ENCODE data around the gene DENND5A.

DENND5A gene

DNA sequence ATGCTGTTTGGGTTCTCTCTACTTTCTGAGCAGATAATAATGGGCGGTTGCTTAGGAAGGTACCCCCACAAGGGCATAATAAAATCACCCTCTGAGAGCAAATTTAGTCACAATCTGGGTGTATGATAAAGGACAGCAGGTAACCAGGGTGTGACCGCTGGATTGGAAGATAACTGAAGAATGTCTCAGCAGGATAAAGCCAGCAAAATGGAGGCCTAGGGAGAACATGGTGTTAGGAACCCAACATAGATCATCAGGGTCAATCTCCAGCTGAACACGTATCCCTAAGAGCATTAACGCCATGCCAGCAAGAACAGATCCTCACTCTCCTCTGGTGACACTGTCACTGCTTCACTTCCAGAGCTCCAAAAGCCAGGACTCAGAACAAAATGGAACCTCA, 109.2 kb downstream of the DENND5A start:
- Histone ChIP-seq H3K36me3 (ENCODE audit: insufficient read depth, low read length) (peaks cover 19% of the 10 kb centered on the region), H3K9ac (ENCODE audit: low read depth, low read length) (no peak overlapping the region), H3K4me1 (ENCODE audit: insufficient read depth, low read length) (0 out of 2 replicates have a peak, but pooled peaks cover 3% of the 10 kb centered on the region)

DNA sequence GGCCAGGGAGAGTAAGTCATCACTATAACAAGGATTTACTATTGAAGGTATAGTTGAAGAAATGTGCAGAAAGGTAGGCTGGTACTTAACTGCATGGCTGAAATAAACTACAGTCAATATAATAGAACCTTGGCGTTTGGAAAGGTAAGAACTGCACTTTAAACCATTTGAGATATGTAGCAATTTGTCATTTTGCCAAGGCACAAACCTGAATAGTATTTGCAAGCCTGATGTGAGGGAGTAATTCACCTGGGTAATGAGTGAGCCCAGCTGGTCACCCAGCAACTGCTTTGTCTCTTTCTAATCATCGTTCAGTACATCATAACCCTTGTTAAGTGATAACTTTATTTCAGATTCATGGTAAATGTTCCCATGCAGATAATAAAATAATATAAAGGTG, 111.5 kb downstream of the DENND5A start:
- peaks cover 20% of the 10 kb centered on the region for H3K36me3 ChIP-seq (ENCODE audit: insufficient read depth, low read length)
- H3K9ac ChIP-seq (ENCODE audit: low read depth, low read length) = no peak overlapping the region
- no peaks in the 10 kb centered on the region for H3K9me3 ChIP-seq (ENCODE audit: control insufficient read depth, insufficient read depth, low read length)
- no peaks in the 10 kb centered on the region for H3K4me1 ChIP-seq (ENCODE audit: insufficient read depth, low read length)

More for the DNA sequence above, 109.2 kb downstream of the DENND5A start:
- H3K9me3 ChIP-seq (ENCODE audit: control insufficient read depth, insufficient read depth, low read length) = no peaks in the 10 kb centered on the region

DNA sequence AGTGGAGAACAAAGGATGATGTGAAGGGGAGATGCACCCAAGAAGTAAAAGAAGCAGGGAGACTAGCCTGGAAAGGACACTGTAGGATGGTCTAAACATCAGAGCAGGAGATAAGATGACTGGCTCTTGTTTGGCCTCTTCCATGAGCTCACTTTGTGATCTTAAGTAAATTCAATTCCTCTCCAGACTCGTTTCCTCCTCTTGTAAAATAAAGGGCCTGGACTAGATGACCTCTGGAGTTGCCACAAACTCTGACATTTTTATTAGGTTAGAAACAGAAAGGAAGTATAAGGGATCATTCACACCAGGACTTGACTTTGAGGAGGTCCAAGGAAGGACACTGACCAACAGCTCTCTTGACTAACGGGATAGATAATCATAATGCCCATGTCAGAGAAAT, 113.5 kb downstream of the DENND5A start:
- peaks cover 20% of the 10 kb centered on the region for H3K36me3 ChIP-seq (ENCODE audit: insufficient read depth, low read length)
- no peak overlapping the region for H3K9ac ChIP-seq (ENCODE audit: low read depth, low read length)
- H3K4me1 ChIP-seq (ENCODE audit: insufficient read depth, low read length) = no peaks in the 10 kb centered on the region
- H3K9me3 ChIP-seq (ENCODE audit: control insufficient read depth, insufficient read depth, low read length) = no peaks in the 10 kb centered on the region

DNA sequence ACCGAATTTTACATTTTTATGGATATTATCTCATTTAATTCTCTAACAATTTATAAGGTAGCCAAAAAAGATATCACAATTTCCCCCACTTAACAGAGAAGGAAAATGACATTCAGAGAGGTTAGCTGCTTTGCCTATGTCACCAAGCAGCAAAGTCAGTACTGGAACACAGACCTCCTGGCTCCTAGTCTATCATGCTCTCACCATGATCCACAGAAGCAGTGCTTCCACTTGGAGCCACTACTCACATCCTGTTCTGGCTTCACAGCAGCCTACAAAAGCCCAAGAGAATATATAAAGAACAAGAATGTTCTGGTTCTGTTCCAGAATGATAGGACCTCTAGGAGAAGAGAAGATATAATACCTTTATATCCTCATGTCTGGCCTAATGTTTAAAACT, 114.2 kb downstream of the DENND5A start:
- Histone ChIP-seq H3K36me3 (ENCODE audit: insufficient read depth, low read length) (peaks cover 25% of the 10 kb centered on the region), H3K9me3 (ENCODE audit: control insufficient read depth, insufficient read depth, low read length) (no peaks in the 10 kb centered on the region), H3K9ac (ENCODE audit: low read depth, low read length) (no peak overlapping the region), H3K4me1 (ENCODE audit: insufficient read depth, low read length) (no peaks in the 10 kb centered on the region)

DNA sequence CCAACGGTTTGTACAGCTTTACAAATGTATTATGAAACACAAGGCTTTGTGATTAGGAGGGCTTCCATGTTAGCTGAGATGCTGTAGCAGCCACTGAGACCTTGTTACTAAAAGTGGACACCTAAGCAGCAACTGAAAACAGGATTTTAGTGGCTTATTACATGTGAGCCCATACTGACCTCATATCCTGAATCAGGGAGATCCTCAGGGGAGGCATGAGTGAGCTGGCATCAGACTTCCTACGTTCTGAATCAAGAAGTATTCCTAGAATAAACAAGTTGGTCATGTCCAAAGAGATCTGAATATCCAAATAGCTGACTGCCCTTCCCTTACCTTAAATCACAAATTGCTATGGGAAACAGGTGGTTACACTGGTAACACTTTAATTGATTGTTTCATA, 114.6 kb downstream of the DENND5A start:
- H3K9me3 ChIP-seq (ENCODE audit: control insufficient read depth, insufficient read depth, low read length) = no peaks in the 10 kb centered on the region
- no peaks in the 10 kb centered on the region for H3K4me1 ChIP-seq (ENCODE audit: insufficient read depth, low read length)
- no peak overlapping the region for H3K9ac ChIP-seq (ENCODE audit: low read depth, low read length)
- peaks cover 25% of the 10 kb centered on the region for H3K36me3 ChIP-seq (ENCODE audit: insufficient read depth, low read length)

DNA sequence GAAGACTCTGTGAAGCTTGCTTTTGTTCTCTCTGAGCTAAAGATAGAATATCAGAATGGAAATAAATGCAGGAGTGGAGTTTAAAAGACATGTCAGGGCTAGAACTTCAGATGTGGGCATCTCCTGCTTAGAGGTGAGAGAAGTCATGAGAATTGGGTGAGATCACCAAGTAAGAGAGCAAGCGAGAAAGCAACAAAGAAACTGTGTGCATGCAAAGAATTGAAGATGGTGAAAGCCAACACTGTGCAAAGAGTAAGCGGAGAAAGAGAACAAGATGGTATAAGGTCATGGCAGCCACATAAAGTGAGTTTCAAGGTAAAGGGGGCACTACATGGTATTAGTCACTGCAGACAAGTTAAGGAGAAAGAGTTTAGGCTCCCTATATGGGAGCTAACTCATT, 116.4 kb downstream of the DENND5A start:
- Histone ChIP-seq H3K9me3 (ENCODE audit: control insufficient read depth, insufficient read depth, low read length) (no peaks in the 10 kb centered on the region), H3K4me1 (ENCODE audit: insufficient read depth, low read length) (no peaks in the 10 kb centered on the region), H3K9ac (ENCODE audit: low read depth, low read length) (no peak overlapping the region), H3K36me3 (ENCODE audit: insufficient read depth, low read length) (peaks cover 34% of the 10 kb centered on the region)

DNA sequence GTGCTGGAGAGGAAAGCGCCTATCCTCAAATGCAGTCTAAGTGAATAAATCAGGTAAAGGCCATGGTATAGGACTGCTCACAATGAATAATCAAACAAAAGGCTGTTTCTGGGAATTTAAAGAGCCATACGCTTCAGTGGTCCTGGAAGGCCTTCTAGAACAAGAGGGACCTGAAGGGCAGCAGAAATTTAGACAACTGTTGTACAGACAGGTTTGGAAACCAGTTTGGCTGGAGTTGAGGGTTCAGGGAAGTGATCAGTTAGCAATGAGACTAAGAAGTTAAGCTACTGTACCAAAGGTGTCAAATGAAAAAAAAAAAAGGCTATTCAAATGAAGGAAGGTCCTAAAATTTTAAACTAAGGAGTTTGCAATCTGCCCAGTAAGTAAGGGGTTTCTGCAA, 117.1 kb downstream of the DENND5A start:
- no peaks in the 10 kb centered on the region for H3K4me1 ChIP-seq (ENCODE audit: insufficient read depth, low read length)
- H3K9ac ChIP-seq (ENCODE audit: low read depth, low read length) = no peak overlapping the region
- H3K9me3 ChIP-seq (ENCODE audit: control insufficient read depth, insufficient read depth, low read length) = no peaks in the 10 kb centered on the region
- H3K36me3 ChIP-seq (ENCODE audit: insufficient read depth, low read length) = peaks cover 35% of the 10 kb centered on the region

DNA sequence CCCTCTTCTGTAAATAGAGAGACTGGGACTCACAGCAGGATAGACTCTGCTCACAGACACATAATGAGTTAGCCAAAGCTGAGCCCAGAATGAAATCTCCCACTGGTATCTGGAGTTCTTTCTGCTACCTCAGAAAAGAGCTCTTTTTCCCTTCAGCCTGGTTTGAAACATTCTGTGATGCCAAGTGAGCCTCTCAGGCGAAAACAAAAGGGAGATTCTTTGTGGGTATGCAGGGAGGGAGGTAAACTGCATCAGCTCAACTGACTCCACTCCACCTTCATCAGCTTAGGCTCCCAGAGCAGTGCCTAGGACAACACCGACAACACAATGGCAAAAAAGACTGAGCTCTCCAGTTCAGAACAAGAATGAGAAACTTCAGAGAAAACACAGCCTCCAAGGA, 118.7 kb downstream of the DENND5A start:
- H3K4me1 ChIP-seq (ENCODE audit: insufficient read depth, low read length) = no peaks in the 10 kb centered on the region
- H3K36me3 ChIP-seq (ENCODE audit: insufficient read depth, low read length) = peaks cover 35% of the 10 kb centered on the region
- H3K9ac ChIP-seq (ENCODE audit: low read depth, low read length) = no peak overlapping the region
- no peaks in the 10 kb centered on the region for H3K9me3 ChIP-seq (ENCODE audit: control insufficient read depth, insufficient read depth, low read length)

DNA sequence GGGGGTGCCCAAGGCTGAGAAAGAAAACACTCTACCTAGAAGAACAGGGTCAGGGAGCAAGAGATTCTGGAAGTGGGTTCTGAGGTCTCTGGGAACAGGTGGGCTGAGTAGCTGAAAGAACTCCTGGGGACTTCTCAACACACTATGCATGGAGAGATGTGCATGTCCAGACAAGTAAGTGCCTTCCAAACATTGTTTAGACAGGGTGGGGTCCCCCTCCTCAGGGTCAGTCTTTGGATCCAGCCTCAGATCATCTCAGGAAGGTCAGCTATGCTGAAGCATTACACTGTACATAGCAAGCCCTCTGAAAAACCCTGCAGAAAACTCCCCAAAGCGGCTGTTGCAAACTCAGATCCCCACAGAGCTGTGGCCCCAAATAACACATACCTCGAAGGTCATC, 119.9 kb downstream of the DENND5A start:
- H3K9ac ChIP-seq (ENCODE audit: low read depth, low read length) = no peak overlapping the region
- H3K9me3 ChIP-seq (ENCODE audit: control insufficient read depth, insufficient read depth, low read length) = no peaks in the 10 kb centered on the region
- peaks cover 35% of the 10 kb centered on the region for H3K36me3 ChIP-seq (ENCODE audit: insufficient read depth, low read length)
- H3K4me1 ChIP-seq (ENCODE audit: insufficient read depth, low read length) = no peaks in the 10 kb centered on the region

DNA sequence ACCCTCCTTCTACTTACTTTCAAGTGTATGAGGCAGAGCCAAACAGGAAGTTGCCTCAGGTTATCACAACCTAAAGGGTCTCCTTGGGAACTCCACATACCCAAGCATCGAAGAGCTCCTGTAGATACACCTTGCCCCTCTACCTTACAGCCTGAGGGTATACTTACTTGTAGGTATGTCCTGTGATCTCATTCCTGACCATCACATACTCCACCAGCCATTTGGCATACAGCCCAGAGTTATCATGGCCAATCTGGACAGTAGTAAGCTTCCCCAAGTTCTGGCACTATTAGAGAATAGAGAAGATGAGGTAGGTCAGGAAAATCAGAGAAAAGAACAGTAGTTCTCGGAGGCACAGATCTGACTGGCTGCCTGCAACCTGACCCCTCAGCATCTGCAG, 120.3 kb downstream of the DENND5A start:
- peaks cover 33% of the 10 kb centered on the region for H3K36me3 ChIP-seq (ENCODE audit: insufficient read depth, low read length)
- no peak overlapping the region for H3K9ac ChIP-seq (ENCODE audit: low read depth, low read length)
- H3K4me1 ChIP-seq (ENCODE audit: insufficient read depth, low read length) = peaks cover 2% of the 10 kb centered on the region; the same call in 1 of the 2 replicates
- no peaks in the 10 kb centered on the region for H3K9me3 ChIP-seq (ENCODE audit: control insufficient read depth, insufficient read depth, low read length)

DNA sequence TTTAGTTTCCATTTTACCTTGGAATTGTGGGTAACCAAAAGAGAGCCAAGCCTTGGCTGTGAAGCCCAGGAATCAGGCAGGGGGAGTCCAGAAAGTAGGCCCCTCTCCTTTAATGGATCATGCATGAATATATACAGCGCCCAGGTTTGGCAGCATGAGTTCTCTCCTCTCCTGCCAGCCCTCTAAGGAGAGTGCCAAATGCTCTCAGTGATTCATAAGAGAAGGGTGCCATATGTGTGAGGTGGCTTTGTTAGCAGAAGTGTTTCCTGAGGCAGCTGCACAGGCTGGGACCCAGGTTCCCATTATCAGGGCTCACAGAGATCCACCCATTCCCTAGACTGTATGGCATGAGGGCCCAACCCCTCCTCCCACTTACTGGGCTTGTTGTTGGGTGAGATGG, 121.4 kb downstream of the DENND5A start:
- Histone ChIP-seq H3K4me1 (ENCODE audit: insufficient read depth, low read length) (peaks cover 12% of the 10 kb centered on the region; the same call in 1 of the 2 replicates), H3K36me3 (ENCODE audit: insufficient read depth, low read length) (peaks cover 33% of the 10 kb centered on the region), H3K9ac (ENCODE audit: low read depth, low read length) (no peak overlapping the region), H3K9me3 (ENCODE audit: control insufficient read depth, insufficient read depth, low read length) (no peaks in the 10 kb centered on the region)

DNA sequence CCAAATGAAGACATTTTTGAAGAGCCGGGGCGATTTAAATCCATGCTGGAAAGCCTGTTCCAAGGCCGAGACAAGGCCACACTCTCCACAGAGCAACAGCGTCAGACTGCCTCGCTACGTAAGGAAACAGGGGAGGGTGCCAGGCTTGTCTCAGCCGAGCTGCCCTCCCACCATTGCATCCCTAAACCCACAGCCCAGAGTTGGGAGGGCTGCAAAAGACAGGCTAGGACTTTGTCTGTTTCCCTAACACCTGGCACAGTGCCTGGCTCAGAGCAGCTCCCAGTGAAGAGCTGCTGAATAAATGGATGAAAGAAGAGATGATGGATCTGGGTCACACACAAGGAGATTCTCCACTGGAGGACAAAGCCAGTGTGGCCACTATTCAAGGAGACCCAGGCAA, 122.4 kb downstream of the DENND5A start:
- Histone ChIP-seq H3K9ac (ENCODE audit: low read depth, low read length) (no peak overlapping the region), H3K9me3 (ENCODE audit: control insufficient read depth, insufficient read depth, low read length) (no peaks in the 10 kb centered on the region), H3K4me1 (ENCODE audit: insufficient read depth, low read length) (peaks cover 21% of the 10 kb centered on the region), H3K36me3 (ENCODE audit: insufficient read depth, low read length) (peaks cover 30% of the 10 kb centered on the region)

DNA sequence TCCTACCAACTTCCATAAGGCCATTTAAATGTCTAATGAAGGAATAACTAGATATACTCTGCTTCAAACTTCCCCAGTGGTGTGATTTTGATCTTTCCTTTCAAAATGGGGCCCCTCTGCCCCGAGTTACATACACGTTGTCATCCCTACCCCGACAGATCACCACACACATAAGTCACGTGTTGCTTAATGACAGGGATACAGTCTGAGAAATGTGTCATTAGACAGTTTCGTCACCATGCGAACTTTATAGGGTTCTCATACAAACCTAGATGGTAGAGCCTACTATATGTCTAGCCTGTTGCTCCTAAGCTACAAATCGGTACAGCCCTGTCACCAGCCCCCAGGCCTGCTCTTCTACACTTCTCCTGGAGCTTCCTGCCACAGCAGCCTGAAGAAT, 124.0 kb downstream of the DENND5A start:
- Histone ChIP-seq H3K36me3 (ENCODE audit: insufficient read depth, low read length) (peaks cover 36% of the 10 kb centered on the region), H3K9me3 (ENCODE audit: control insufficient read depth, insufficient read depth, low read length) (no peaks in the 10 kb centered on the region), H3K4me1 (ENCODE audit: insufficient read depth, low read length) (peaks cover 24% of the 10 kb centered on the region), H3K9ac (ENCODE audit: low read depth, low read length) (no peak overlapping the region)

DNA sequence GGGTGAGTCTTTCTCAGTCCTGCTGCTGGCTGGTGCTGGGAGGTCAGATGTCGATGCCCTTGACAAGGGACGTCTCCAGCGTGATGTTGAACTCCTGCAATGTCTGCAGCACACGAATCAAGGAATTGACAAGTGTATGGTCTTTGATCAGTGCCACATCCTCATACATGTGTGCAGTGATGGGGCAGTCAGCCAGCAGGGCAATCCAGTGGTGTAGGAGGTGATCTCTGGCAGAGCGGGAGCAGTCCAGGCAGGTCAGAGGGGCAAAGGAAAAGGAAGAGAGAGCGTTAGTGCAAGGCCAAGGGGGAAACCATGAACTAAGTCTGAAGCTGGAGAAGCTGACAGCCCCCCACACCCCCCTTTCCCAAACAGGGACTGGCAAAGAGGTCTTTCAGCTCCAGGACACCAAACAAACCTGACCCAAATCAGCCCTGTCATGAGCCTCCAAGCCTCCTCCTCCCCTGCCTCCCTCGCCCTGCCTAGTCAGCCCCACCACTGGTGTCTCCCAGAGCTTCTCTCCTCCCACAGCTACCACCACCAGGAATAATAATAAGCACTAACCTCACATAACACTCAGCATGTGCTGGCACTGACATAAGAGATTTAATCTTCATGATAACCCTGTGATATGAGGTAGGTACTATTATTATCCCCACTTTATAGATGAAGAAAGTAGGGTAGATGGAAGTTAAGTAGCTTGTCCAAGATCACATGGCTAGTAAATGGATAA, 125.4 kb downstream of the DENND5A start:
- Histone ChIP-seq H3K9ac (ENCODE audit: low read depth, low read length) (no peak overlapping the region), H3K9me3 (ENCODE audit: control insufficient read depth, insufficient read depth, low read length) (no peaks in the 10 kb centered on the region), H3K4me1 (ENCODE audit: insufficient read depth, low read length) (peaks cover 24% of the 10 kb centered on the region), H3K36me3 (ENCODE audit: insufficient read depth, low read length) (peaks cover 27% of the 10 kb centered on the region)

DNA sequence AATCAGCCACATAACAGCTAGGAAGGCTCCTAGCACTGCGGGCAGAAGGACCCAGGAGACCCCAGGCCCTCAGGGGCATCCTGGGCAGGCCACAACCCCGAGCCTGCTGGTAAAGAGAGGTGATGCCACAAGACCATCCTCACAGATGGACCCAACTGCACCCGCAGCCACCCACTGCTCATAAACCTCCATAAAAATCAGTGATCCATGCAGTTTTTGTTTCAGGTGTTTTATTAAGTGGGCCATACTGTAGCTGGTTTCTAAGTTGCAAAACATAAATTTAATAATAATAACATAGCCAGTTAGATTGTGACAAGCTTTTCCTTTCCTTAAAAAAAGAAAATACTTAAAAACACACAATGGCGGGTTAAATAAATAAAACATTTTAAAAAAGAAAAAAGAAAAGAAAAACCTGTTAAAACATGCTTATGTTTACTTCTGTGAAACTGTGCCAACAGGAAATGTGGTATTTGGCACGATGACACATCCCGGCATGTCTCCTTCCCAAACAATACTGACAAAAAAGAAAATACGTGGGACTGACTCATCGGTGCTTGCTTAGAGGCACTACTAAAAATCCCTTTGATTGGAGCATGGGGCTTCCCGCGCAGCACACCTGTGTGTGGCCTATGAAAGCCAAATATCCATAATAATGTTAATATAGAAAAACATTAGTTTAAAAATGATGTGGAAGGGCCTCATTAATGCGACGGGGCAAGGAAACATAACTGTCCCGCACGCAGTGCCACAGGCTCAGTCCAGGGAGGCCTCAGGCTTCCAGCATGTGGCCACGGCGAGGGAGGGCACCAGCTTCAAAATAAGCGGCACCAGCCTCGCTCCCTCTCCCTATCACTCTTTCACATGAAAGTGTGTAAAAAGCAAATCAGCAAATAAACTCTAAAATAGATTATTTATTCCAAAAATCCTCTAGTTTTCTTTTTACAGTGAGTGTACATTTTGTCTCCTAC, 126.3 kb downstream of the DENND5A start:
- H3K4me1 ChIP-seq (ENCODE audit: insufficient read depth, low read length) = peaks cover 24% of the 10 kb centered on the region
- peaks cover 26% of the 10 kb centered on the region; the same call in 1 of the 2 replicates for H3K36me3 ChIP-seq (ENCODE audit: insufficient read depth, low read length)
- no peaks in the 10 kb centered on the region for H3K9me3 ChIP-seq (ENCODE audit: control insufficient read depth, insufficient read depth, low read length)
- H3K9ac ChIP-seq (ENCODE audit: low read depth, low read length) = no peak overlapping the region
